GM19238 (cell line): ENCODE measurements around the gene MIXL1.
"Not testable (repeated sequence)": the region's sequence is repeated elsewhere in the genome, so short reads cannot be mapped to it uniquely, and the experiment has no call there.

Source experiments
- DNase-seq: peaks from one replicate; pipeline ENCODE4 v3.0.0; 2011; ENCODE audit warnings: low spot score; ENCODE audit not compliant: insufficient read length

MIXL1 gene

GRCh38 chr1:226223157-226223785 is at the start of gene MIXL1:
TSS of gene MIXL1 (plus strand) at chr1:226223664. CDS start at chr1:226223682, 18 bp downstream.
- peak; percentile 17 for DNase-seq

- no peak for DNase-seq
Observed at GRCh38 chr1:226176870-226177269, 46.6 kb upstream of the MIXL1 start.

- DNase-seq = no peak
Observed at GRCh38 chr1:226181996-226182714, 41.3 kb upstream of the MIXL1 start.

DNA sequence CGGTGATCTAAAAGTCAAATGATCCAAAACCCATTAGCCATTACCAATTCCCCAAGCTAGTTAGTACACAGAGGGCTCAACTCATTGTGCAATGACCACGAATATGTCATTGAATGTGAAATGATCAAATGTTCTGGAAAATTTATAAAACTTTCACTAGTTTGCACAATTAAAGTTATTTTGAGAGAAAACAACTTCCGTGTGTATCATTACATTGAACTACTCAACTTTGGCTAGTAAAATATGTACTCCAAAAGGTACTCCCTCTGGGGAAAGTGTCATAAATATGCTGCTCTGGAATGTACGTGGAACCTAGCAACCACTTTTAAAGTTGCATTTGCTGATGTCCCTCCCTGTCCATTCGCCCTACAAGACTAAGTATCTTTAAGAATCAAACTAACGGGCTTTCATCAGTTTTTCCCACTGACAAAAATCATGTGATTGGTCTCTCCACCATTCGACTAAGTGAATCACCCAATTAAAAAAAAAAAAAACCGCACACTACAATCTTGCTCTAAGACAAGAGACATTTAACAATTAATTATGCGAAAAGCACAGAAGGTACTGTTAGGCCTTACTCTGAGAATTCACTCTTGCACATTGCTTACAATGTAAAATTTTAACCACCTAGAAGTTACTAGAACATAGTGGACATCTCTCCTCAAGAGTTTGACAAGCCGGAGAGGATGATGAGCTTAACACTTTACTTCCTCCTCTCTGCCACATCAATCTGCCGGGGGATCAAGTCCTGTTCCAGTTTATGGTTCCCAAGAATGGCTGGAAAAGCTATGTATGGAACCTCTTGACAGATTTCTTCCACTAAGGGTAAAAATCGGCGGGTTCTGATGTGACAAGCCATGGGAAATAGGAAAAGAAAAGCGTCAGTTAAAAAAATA is 38.1 kb upstream of the MIXL1 start:
- no peak for DNase-seq

DNA sequence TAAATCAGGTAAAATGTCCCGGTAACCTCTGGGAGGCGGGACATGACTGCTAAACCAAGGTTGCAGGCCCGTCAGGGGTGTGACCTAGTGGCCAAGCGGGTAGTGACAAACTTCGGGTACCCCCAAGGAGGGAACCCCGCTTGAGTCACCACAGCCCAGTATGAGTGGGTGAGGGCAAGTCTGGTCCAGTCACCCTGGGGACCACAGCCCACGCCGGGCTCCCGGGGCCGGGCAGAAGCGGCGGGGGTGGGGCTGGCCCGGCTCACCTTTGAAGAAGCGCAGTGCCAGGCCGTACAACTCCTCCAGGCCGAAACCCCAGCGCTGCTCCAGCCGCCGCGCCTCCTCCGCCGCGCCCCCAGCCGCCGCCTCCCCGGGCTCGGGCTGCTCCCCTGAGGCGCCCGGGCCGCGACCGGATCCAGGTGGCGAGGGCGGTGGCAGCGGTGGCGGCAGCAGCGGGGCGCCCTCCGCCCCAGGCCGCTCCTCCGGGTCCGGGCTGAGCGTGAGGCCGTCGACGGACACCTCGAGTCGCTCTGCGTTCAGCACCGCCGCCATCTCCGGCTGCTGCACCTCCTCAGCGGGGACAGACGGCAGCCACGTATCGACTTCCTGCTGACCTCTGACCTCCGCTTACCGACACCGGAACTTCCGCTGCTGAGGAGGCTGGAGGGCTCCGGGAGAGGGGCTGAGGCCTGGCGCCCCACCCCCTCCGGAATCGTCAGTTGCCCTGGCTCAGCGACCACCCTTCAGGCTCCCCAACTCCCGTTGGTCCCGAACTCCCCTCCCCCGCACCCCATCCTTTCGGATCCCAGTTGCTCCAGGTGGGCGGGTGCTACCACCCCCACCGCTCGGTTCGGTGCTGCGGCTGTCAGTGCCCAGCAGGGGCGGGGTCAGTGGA is 37.1 kb upstream of the MIXL1 start, which contains the start of gene ACBD3:
Gene ACBD3 (minus strand): TSS at position 618 of the 895 bp plus-strand sequence. CDS start 66 bp downstream, at position 552.
- DNase-seq = peak; percentile 92

- DNase-seq = no peak
Observed at GRCh38 chr1:226187019-226187322, 36.5 kb upstream of the MIXL1 start.

DNA sequence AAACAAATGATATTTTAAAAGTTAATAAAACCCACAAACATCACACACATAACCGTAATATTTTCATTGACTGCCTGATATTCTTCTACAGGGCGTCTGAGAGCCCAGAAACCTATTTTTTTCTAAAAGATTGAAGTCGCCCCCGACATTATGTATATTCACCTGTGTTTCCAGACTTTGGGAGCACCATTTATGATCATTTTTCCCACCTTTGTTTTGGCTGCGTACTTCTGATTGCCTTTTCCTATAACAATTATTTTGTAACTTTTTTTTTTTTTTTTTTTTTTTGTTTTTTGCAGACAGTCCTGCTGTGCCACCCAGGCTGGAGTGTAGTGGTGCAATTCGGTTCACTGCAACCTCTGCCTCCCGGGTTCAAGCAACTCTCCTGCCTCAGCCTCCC is 36.1 kb upstream of the MIXL1 start:
- no peak for DNase-seq

DNA sequence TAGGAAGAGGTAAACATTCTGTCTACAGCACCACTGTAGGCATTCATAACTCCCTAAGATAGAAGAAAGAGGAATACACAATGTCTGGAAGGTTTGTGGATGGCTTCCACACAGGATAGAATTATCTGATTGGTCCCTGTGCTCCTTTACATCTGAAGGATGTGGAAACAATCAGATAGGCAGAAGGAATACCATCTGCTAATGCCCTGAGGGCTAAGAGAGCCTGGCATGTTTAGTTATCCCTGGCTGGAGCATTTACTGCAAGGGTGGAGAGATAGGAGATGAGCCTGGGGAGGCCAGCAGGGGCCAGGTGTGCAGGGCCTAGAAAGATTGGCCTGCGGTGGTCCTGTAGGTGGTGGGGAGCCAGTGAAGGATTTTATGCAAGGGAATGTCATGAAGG is 28.3 kb upstream of the MIXL1 start:
- no peak for DNase-seq

DNA sequence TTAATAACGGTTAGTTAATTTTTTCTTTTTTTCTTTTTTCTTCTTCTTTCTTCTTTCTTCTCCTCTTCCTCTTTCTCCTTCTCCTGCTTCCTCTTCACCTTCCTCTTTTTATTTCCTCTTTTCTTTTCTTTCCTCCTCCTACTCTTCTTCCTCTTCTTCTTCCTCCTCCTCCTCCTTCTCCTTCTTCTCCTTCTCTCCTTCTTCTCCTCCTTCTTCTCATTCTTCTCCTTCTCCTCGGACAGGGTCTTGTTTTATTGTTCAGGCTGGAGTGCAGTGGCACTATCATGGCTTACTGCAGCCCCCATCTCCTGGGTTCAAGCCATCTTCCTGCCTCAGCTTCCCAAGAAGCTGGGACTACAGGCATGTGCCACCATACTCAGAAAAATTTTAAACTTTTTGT is 23.5 kb upstream of the MIXL1 start:
- DNase-seq = no peak

DNA sequence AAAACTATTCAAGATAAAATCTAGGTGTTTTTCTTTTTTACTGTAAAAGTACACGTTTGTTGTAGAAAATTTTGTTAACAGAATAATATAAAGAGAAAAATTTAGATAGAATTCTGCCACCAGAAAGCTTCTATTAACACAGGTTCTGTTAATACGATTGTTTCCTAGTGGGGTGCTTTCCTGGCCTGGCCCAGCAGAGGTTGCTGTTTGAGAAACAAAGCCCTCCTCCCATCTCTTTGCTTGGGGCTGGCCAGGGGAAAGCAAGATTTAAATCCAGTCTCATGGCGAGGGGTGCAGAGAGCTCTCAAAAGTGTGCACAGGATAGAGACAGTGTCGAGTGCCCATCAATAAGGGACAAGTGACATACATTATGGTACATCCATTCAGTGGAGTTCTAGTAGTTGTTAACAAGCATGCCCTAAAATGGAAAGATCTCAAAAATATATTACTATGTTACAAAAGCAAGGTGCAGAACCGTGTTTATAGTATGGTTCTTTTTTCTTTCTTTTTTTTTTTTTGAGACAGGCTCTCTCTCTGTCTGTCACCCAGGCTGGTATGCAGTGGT is 22.4 kb upstream of the MIXL1 start:
- DNase-seq = peak; percentile 39

DNA sequence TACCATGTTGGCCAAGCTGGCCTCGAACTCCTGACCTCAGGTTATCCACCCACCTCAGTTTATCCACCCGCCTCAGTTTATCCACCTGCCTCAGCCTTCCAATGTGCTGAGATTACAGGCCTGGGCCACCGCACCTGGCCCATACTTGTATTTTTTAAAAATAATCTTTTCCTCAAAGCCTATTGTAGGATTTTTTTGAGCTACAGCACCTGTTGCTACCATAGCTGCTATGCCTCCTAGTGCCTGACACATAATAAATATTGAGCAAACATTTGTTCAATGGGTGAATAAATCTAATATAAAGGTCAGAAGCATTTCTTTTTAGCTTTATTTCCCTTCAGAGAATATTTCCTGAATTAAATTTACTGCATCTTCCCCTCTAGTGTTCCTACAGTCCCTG is 21.2 kb upstream of the MIXL1 start:
- DNase-seq = no peak

GRCh38 chr1:226202666-226203065 is 20.8 kb upstream of the MIXL1 start:
- not testable (repeated sequence) for DNase-seq

GRCh38 chr1:226203240-226203639 is 20.2 kb upstream of the MIXL1 start:
- DNase-seq = no peak

GRCh38 chr1:226203655-226204054 is 19.8 kb upstream of the MIXL1 start:
- no peak for DNase-seq

- DNase-seq = no peak
Observed at GRCh38 chr1:226204198-226204597, 19.3 kb upstream of the MIXL1 start.

GRCh38 chr1:226207048-226207447 is 16.4 kb upstream of the MIXL1 start:
- no peak for DNase-seq

DNA sequence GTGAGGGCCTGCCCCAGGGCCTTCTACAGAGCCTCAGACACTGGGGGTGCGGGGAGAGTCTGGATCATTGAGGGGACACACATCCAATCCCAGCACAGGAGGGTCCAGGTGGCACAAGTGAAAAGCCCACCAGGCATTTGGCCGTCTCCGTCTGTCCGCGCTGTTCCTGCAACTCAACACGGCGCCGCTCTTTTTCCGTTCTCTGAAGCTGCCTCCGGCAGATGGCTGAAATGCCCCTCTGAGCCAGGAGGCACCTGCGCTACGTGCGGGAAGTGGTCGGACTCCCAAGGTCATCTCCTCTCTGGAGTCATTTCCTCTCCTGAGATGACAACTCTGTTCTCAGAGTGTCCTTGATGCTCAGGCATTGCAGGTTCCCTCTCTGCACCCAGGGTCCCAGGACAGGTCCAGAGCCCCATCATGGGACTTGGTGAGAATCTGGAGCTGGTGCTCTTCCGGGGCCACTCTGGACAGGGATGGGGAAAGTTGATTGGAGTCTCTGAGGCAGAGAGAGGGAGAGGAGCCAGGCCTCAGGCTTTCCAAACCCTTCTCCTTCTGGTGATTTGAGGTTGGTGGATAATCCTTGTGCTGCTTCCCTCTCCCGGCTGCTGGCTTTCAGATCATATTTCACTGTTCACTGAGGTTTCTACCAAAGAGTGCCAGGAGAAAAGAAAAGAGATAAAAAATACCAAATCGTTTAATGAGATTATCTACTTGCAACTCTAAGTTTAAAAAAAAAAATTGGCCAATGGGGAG is 14.0 kb upstream of the MIXL1 start:
- DNase-seq = no peak

DNA sequence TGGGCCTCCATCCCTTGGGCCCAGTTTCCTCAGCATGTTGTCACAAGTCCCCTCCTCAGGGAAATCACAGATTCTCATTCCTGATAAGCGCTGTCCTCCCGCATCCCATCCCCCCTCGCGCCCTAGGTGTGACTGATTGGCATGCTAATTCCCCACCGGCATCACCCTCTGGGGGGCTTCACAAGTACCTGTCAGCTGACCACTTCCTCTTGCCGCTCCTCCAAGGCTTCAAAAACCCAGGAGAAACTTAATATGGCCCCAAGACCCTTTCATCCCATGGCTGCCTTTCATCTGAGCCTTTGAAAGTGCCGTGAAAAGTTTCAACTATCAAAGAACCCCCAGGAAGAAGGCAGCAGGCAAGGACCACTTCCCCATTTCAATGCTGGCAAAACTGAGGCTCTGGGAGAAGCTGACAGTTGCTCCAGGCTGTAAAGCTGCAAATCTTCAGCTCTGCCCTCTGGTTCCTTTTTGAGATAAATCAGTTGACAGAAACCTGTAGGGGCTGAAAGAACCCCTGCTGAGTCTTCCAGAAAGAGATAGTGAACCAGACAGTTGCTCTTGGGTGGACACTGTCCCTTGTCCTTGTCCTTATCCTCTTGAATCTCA is 12.8 kb upstream of the MIXL1 start:
- no peak for DNase-seq

DNA sequence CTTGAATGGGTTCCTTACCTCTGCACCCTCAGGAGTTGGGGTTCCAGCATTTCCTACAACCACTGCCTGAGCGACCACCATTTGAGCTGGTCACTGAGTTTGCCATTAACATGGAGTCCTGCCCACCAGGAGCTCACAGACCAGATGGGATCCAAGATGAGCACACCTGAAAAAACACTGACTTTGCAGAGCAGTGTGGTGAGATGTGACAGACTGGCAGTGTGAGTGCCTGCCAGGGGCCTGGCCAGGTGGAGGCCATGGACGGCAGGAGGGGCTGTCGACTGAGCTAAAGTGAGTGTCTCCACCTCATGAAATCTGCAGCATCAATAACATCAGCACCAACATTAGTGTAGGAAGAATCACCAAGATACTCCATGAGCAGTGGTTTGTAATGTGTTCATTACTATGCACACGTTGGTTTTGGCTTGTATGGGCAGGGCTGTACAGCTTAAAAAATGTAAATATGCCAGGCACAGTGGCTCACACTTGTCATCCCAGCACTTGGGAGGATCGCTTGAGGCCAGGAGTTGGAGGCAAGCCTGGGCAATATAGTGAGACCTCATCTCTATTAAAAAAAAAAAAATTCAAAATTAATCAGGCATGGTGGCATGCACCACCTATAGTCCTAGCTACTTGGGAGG is 12.2 kb upstream of the MIXL1 start:
- no peak for DNase-seq
